Suprapubic skin (tissue), 4 donors: ENCODE results near the gene STX16. TPM values are rescaled to one million over a fixed set of nuclear protein-coding genes. Genes with fewer than 3 reads are reported as not detected.

ENCODE experiments used
- DNase-seq, 2 donors: peaks; one replicate each; pipeline ENCODE4 v3.0.0-alpha.2; 2019; ENCODE audit warnings: low spot score in 2 of 2
- H3K27ac ChIP-seq: fragments of 200-600 bp; sonication (generic); one replicate; pipeline ENCODE4 v1.5.1; 2019
- H3K27me3 ChIP-seq: fragments of 200-600 bp; sonication (generic); one replicate; pipeline ENCODE4 v1.5.1; 2019
- H3K36me3 ChIP-seq: fragments of 200-600 bp; sonication (generic); one replicate; pipeline ENCODE4 v1.5.1; 2019
- H3K4me1 ChIP-seq: fragments of 200-600 bp; sonication (generic); one replicate; pipeline ENCODE4 v1.5.1; 2019
- H3K4me3 ChIP-seq: fragments of 200-600 bp; sonication (generic); one replicate; pipeline ENCODE4 v1.5.1; 2019; ENCODE audit warnings: mild to moderate bottlenecking
- H3K9me3 ChIP-seq: fragments of 200-600 bp; sonication (generic); one replicate; pipeline ENCODE4 v1.5.1; 2019
- CTCF ChIP-seq, 2 donors: fragments of 200-600 bp in 1 of 2; fragments of 450-650 bp in 1 of 2; sonication (generic) in 1 of 2; IDR thresholded peaks; one replicate each; pipeline ENCODE4 v1.5.1; 2016 to 2019; ENCODE audit warnings: antibody characterized with exemption in 2 of 2, mild to moderate bottlenecking in 1 of 2, moderate library complexity in 1 of 2
- EP300 ChIP-seq: sonication (generic); formaldehyde crosslinking; IDR thresholded peaks from one replicate; pipeline ENCODE4 v1.6.1; 2017; ENCODE audit warnings: antibody characterized with exemption
- POLR2A ChIP-seq, 2 donors: fragments of 450-650 bp; IDR thresholded peaks; one replicate each; pipeline ENCODE4 v1.6.1; 2017; ENCODE audit warnings: antibody characterized with exemption in 2 of 2, mild to moderate bottlenecking in 2 of 2, moderate library complexity in 2 of 2
- POLR2AphosphoS5 ChIP-seq, 3 donors: sonication (generic); formaldehyde crosslinking; IDR thresholded peaks; one replicate each; pipeline ENCODE4 v1.6.1; 2017; ENCODE audit warnings: antibody characterized with exemption in 3 of 3
- WGBS: methylation state at CpG from one replicate; pipeline ENCODE4 v1.1.5; 2018; 5-methylcytosine and 5-hydroxymethylcytosine counted together
- total RNA-seq, 4 donors: library from RNA; depleted of rRNA; stranded (reverse); fragments of >200 nt; gene quantifications; one replicate each; pipeline ENCODE4 v1.1.0, GENCODE V29; 2016

The STX16 gene
- total RNA-seq, 4 donors from 2014 or later = 35.6 to 138 (median 50.9) TPM

- H3K27me3 ChIP-seq = no peaks in the 10 kb centered on the region
- no peak overlapping the region for H3K4me3 ChIP-seq
- no peaks in the 10 kb centered on the region for H3K9me3 ChIP-seq
- H3K27ac ChIP-seq = no peak overlapping the region
- WGBS = 93% methylated on average over 15 of the region's 28 CpGs
- H3K4me1 ChIP-seq = no peaks in the 10 kb centered on the region
- H3K36me3 ChIP-seq = peaks cover 58% of the 10 kb centered on the region
- peak; percentile 52 to 62 for DNase-seq
- no peak for TF ChIP-seq POLR2AphosphoS5 (IDR thresholded peaks at IDR 0.05)
- no peak for TF ChIP-seq EP300
- TF ChIP-seq POLR2A (IDR thresholded peaks at IDR 0.05) = no peak
- no peak for TF ChIP-seq CTCF (IDR thresholded peaks at IDR 0.05)
Observed at GRCh38 chr20:58708246-58708931, 57.3 kb downstream of the STX16 start.

- Histone ChIP-seq H3K4me3 (no peak overlapping the region), H3K27me3 (no peaks in the 10 kb centered on the region), H3K4me1 (no peaks in the 10 kb centered on the region), H3K9me3 (no peaks in the 10 kb centered on the region), H3K27ac (no peak overlapping the region), H3K36me3 (peaks cover 58% of the 10 kb centered on the region)
- no peak for TF ChIP-seq EP300
- TF ChIP-seq POLR2A (IDR thresholded peaks at IDR 0.05) = no peak
- TF ChIP-seq POLR2AphosphoS5 (IDR thresholded peaks at IDR 0.05) = no peak
- no peak for TF ChIP-seq CTCF (IDR thresholded peaks at IDR 0.05)
- DNase-seq = peak; percentile 24 to 66
- WGBS = 86% methylated on average over 9 of the region's 9 CpGs
Observed at GRCh38 chr20:58709013-58709702, 58.1 kb downstream of the STX16 start.

GRCh38 chr20:58709703-58710039 is 58.6 kb downstream of the STX16 start:
- Histone ChIP-seq H3K27me3 (no peaks in the 10 kb centered on the region), H3K4me1 (no peaks in the 10 kb centered on the region), H3K36me3 (peaks cover 58% of the 10 kb centered on the region), H3K9me3 (no peaks in the 10 kb centered on the region), H3K4me3 (no peak overlapping the region), H3K27ac (no peak overlapping the region)
- TF ChIP-seq POLR2A (IDR thresholded peaks at IDR 0.05) = no peak
- no peak for TF ChIP-seq POLR2AphosphoS5 (IDR thresholded peaks at IDR 0.05)
- TF ChIP-seq CTCF (IDR thresholded peaks at IDR 0.05) = no peak
- TF ChIP-seq EP300 = no peak
- peak in 1 of 2 donors; percentile 33 for DNase-seq
- WGBS = 82% methylated on average over 4 of the region's 4 CpGs

GRCh38 chr20:58710481-58711265 is 59.6 kb downstream of the STX16 start:
- WGBS = 67% methylated on average over 12 of the region's 17 CpGs
- Histone ChIP-seq H3K4me3 (no peak overlapping the region), H3K4me1 (no peaks in the 10 kb centered on the region), H3K36me3 (peaks cover 60% of the 10 kb centered on the region), H3K9me3 (no peaks in the 10 kb centered on the region), H3K27me3 (no peaks in the 10 kb centered on the region), H3K27ac (no peak overlapping the region)
- peak; percentile 30 to 70 for DNase-seq
- TF ChIP-seq POLR2A (IDR thresholded peaks at IDR 0.05) (no peak), POLR2AphosphoS5 (IDR thresholded peaks at IDR 0.05) (no peak), EP300 (no peak), CTCF (IDR thresholded peaks at IDR 0.05) (no peak)
